DMS79 treated with DMSO at 0.1 percent for 48 hours (cell line): ENCODE measurements around the gene RFX5.
"Not testable (repeated sequence)": the region's sequence is repeated elsewhere in the genome, so short reads cannot be mapped to it uniquely, and the experiment has no call there.

Source experiments
- DNase-seq: peaks from one replicate; lab custom pipeline; 2025; lab: John Stamatoyannopoulos, UW

The RFX5 gene

DNA sequence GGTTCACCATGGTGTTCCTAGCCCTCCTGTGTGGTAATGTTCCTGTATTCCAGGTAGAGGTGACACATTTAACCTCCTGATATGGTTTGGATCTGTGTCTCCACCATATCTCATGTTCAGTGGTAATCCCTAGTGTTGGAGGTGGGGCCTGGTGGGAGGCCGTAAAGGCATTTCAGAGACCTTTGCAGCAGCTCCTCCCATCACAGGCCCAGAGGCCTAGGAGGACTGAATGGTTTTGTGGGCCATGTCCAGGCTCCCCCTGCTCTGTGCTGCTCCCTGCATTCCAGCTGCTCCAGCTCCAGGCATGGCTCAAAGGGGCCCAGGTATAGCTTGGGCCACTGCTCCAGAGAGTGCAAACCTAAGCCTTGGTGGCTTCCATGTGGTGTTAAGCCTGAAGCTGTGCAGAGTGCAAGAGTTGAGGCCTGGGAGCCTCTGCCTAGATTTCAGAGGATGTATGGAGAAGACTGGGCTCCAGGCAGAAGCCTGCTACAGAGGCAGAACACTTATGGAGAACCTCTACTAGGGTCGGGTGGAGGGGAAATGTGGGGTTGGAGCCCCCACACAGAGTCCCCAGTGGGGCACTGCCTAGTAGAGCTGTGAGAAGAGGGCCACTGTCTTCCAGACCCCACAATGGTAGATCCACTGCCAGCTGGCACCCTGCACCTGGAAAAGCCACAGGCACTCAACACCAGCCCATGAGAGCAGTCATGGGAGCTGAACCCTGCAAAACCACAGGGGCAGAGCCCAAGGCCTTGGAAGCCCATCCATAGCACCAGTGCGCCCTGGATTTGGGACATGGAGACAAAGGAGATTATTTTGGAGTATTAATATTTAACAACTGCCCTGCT lies 15.5 kb upstream of the RFX5 start:
- DNase-seq: no peak

DNA sequence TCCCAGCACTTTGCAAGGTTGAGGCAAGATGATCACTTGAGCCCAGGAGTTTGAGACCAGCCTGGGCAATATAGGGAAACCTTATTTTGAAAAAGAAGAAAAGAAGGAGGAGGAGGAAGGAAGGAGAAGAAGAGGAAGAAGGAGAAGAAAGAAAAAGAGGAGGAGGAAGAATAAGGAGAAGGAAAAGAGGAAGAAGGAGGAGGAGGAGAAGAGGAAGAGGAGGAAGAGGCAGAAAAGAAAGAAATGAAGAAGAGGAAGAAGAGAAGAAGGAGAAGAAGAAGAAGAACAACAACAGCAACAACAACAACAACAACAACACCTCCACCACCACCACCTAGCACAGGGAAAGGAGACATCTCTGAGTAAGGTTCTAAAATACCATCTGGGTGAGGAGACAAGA lies 14.8 kb upstream of the RFX5 start:
- DNase-seq: no peak

GRCh38 chr1:151356696-151357095 lies 9.6 kb upstream of the RFX5 start:
- DNase-seq: no peak

DNA sequence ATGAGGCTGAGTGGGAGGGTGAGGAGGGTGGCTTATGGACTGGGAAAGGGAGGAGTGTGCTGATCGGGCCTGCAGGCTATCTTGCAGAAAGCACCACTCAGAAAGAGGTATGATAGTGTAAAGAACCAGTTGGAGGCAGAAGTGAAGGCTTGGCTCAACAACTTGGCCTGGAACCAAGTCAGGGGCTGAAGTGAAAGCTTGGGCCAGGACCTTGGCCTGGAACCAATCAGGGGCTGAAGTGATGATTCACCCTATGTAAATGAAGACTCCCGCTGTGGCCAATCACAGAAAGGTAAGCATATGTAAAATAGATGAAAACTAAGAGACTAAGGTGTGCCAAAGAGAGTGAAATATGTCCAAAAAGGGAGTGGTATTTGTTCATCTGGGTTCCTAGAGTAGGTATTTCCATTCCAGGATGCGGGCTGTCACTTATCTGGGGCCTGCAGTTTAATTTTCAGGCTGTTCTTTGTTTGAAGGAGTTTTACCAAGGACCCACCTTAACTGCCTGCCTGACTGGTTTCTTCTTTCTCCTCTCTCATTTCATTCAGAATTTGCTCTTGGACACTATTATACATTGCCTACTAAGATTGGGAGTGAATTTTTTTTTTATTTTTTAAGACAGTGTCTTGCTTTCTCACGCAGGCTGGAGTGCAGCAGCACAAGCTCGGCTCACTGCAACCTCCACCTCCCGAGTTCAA lies 5.1 kb upstream of the RFX5 start:
- DNase-seq: no peak

GRCh38 chr1:151350323-151350722 lies 3.3 kb upstream of the RFX5 start:
- not testable (repeated sequence) for DNase-seq

DNA sequence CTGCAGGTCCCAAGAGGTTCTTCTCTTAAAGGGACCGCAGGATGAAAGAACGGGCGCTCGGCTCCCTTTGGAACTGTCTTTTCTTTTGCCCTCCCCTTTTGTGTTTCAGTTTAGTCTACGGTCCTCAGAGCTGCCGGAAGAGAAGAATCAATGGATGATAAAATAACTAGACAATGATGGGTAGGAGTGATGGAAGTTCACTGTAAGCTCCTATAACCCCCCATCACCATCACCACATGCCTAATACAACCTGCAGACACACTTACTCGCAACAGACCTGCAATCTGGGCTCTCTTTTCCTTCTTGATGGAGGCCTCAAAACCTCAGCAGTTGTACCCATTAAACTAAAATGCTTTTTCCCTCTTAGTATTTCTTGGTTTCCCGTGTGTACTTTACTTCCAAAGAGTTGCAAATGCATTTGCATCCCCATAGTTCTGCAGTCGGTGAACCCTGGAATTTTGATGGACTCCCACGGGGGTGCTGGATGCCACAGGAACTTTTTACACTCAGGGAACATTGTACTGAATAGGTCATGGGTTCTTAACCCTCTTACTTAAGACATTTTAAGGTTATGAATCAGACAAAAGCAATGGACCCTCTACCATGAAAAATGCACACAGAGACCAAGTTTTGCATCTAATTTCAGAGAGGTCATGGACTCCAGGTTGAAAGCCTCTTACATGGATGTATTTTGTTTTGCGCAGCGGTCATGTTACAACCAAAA lies 633 bp upstream of the RFX5 start:
- DNase-seq: no peak

DNA sequence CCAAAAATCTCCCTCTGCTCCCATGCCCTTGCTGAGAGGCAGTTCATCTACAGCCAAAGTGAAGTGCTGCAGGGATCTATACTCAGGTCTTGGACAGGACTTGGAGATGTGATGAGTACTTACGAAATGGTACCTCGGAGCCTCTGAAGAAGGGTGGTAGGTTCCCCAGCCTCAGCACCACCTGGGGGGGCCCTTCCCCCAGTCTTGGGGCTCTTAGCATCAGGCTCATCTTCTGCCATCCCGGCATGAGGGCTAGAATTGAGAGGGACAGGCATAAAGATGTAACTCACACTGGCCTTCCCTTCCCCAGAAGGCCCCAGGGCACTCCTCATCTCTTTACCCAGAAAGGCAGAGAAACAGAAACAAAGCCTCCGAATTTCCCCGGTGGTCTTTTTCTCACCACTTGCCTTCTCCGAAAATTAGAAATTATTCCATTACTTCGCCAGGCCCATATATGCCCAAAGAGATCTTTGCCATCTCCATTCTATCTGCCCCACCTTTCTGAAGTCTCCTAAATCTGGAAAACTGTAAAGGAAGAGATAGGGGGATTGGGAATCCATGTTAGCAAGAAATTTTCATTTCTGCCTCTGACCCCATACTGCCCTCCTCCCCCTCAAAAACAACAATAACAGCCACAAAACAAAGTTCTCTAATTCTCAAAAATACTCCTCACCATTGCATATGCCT lies 827 bp downstream of the RFX5 start:
- no peak for DNase-seq

GRCh38 chr1:151344291-151344690 lies 2.8 kb downstream of the RFX5 start:
- no peak for DNase-seq

GRCh38 chr1:151343587-151343986 lies 3.5 kb downstream of the RFX5 start:
- DNase-seq: no peak

GRCh38 chr1:151342569-151342968 lies 4.5 kb downstream of the RFX5 start:
- no peak for DNase-seq

DNA sequence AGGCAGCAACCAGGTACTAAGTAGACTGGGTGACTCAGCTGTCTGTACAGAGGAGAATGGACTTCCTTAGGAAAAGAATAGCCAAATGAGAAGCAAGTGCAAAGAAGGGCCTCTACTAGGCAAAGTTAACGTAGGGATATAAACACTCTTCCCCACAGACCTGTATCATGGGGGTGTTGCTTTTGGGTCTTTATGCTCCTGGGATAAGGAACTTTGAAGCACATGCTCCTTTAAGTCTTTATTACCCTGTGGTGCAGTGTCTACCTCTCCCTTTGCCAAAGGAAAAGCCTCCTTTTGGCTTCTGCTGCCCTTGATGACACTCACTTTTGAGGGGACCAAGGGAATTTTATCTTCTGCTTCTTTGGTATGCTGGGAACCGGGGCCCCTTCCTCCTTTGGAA lies 5.0 kb downstream of the RFX5 start:
- DNase-seq: no peak

GRCh38 chr1:151340870-151341754 lies 5.9 kb downstream of the RFX5 start:
- DNase-seq: peak; percentile 57

- DNase-seq: no peak
These were observed 10.5 kb downstream of the RFX5 start for GRCh38 chr1:151336556-151336955.

GRCh38 chr1:151334822-151335221 lies 12.2 kb downstream of the RFX5 start:
- no peak for DNase-seq

DNA sequence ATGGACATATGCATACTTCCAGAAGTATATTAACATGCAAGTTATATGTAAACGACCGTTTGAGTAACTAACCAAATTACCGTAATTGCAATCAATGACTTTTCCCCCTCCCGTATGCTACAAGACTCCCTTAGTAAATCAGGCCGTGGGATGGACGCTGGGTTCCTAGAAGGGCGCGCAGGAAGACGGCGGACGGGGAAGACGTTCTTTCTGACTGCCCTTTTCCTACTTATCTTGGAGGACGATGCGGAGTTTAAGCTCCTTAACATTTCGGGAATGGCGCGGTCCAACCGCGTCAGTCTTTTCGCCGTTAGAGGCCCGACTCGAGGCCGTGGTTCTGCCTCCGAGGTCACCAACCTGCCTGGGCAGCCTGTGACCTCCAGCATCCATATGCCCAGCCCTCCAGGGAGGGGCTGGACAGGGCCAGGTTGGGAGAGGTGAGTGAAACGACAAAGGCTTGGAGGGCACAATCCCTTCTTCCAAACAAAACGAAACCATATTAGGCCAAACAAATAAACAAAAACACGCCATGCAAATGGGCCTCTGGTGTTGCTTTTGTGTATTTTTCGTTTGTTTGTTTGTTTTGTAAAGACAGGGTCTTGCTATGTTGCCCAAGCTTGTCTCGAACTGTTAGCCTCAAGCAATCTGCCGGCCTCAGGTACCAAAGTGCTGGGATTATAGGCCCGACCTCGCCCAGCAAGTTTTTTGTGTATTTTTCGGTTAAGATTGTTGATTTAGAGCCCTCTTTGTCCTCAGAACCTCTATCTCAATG lies 19.0 kb downstream of the RFX5 start:
- DNase-seq: peak; percentile 32

GRCh38 chr1:151327223-151327902 lies 19.7 kb downstream of the RFX5 start, which contains the start of gene PI4KB:
Gene PI4KB, minus strand, starts transcription at chr1:151327416. Its CDS starts 10,935 bp downstream, at chr1:151316481.
- DNase-seq: peak; percentile 98

DNA sequence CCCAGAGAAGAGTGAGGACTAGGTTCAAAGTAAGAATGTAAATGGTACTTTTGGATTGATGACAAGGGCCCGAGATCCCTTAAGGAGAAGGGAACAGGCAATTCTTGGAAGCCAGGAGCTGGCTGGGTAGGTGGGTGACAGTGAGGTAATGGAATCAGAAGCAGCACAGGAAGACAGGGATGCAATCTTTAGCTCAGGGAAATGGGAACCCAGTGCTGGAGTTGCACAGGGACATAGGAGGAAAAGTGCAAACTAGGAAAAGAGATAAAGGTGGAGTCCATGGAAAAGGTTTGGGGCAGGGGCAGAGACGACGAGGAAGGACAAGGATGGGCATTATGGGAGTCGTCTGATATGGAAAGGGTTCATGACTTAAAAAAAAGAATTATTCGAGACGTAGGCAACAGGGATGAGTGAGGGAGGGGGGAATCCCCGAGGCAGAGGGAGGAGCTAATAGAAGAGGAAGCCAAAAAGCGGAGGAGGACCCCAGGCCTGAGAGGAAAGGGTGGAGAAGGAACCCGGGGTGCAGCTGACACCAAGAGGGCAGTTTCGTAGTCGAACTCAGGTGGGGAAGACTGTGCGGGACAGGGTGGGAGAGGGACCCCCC lies 20.3 kb downstream of the RFX5 start:
- peak; percentile 41 for DNase-seq

DNA sequence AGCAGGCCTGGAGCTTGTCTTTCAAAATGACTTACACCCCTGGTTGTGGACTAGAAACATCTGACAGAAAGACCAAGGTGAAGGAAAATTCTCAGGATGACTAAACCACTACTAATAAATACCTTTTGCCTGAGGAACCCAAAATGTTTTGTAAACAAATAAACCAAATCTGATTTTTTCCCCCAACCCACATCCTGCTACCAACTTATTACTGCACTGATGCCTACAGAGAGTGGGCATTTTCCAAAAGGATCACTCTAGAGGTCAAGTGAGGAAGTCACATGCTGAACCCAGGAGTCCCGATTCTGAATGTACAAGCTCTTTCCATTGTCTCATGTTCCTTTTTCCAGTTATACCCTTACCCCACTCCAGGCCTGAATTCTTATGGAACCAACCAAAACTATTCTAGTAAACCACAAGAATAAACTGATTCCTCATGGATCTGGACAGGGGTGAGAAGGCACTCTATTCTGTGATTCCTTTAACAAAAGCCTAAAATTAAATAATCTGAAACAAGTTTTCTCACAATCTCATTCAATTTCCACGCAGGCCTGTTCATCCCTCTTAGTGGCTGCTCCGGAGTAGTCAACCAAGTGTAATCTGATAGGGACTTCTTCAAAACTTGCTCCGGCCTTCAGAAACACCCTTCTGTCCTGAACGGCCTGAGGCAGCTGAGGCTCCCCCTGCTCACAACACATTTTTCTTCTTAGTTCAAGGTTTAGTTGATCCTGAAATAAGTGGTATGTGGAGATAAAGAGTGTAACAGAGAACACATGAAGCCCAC lies 21.2 kb downstream of the RFX5 start:
- no peak for DNase-seq
